PFSK-1 (cell line): Measurements from ENCODE around the gene MIS18A.

Source experiments
- FOXP2 ChIP-seq: optimal IDR thresholded peaks from 2 replicates; pipeline ENCODE3; 2011; ENCODE audit warnings: borderline replicate concordance, control low read depth, inconsistent platforms; ENCODE audit not compliant: insufficient read depth; ENCODE audit errors: extremely low read length, extremely low read depth
- POLR2AphosphoS5 ChIP-seq: IDR thresholded peaks from 2 replicates; pipeline ENCODE4 v1.6.1; 2012; ENCODE audit warnings: low read depth, mild to moderate bottlenecking, control low read depth, low read length, moderate library complexity
- REST ChIP-seq, 2 experiments: IDR thresholded peaks; 2 replicates each; pipeline versions ENCODE4 v1.6.1 to v1.8.0; 2011 to 2012; ENCODE audit warnings: low read depth in 2 of 2, low read length in 2 of 2, control low read depth in 1 of 2, inconsistent platforms in 1 of 2, mild to moderate bottlenecking in 1 of 2, moderate library complexity in 1 of 2; ENCODE audit not compliant: insufficient read depth in 1 of 2
- SIN3A ChIP-seq: IDR thresholded peaks from 2 replicates; pipeline ENCODE4 v1.6.1; 2012; ENCODE audit warnings: mild to moderate bottlenecking, low read length, moderate library complexity, borderline replicate concordance; ENCODE audit not compliant: insufficient read depth
- TAF1 ChIP-seq: IDR thresholded peaks from 2 replicates; pipeline ENCODE4 v1.6.1; 2012; ENCODE audit warnings: low read length, control low read depth, borderline replicate concordance; ENCODE audit not compliant: insufficient read depth

The MIS18A gene

GRCh38 chr21:32257962-32258785 is 20.7 kb downstream of the MIS18A start:
- TF ChIP-seq TAF1 (no peak), REST (IDR thresholded peaks at IDR 0.05; ENCODE audit: insufficient read depth in 1 of 2, low read depth in 2 of 2, low read length in 2 of 2) (peak; percentile 71 to 88), FOXP2 (no peak), SIN3A (no peak)

GRCh38 chr21:32256873-32257620 is 21.8 kb downstream of the MIS18A start:
- TF ChIP-seq SIN3A (no peak), REST (IDR thresholded peaks at IDR 0.05; ENCODE audit: insufficient read depth in 1 of 2, low read depth in 2 of 2, low read length in 2 of 2) (peak in 1 of 2 experiments; percentile 52; a peak in 1 of 4 replicates)

- TF ChIP-seq REST (IDR thresholded peaks at IDR 0.05; ENCODE audit: insufficient read depth in 1 of 2, low read depth in 2 of 2, low read length in 2 of 2), result no peak
- TF ChIP-seq FOXP2, result no peak
- TF ChIP-seq TAF1, result no peak
- TF ChIP-seq POLR2AphosphoS5, result no peak
- no peak for TF ChIP-seq SIN3A
These were observed 22.6 kb downstream of the MIS18A start for GRCh38 chr21:32256251-32256650.

- TF ChIP-seq FOXP2, result no peak
- TF ChIP-seq POLR2AphosphoS5, result no peak
- no peak for TF ChIP-seq SIN3A
- no peak for TF ChIP-seq REST (IDR thresholded peaks at IDR 0.05; ENCODE audit: insufficient read depth in 1 of 2, low read depth in 2 of 2, low read length in 2 of 2)
- no peak for TF ChIP-seq TAF1
These were observed 25.6 kb downstream of the MIS18A start for GRCh38 chr21:32253215-32253641.
